Endothelial cell (in vitro differentiated cells): ENCODE results near the gene ALK. TPM values are rescaled to one million over a fixed set of nuclear protein-coding genes. Genes with fewer than 3 reads are reported as not detected.

Experiments
- DNase-seq: peaks from one replicate; pipeline ENCODE4 v3.0.0; 2021; ENCODE audit warnings: low spot score
- H3K27ac Mint-ChIP-seq: one replicate; pipeline ENCODE4 v1.8.0; 2021; ENCODE audit warnings: mixed read lengths, inconsistent platforms; ENCODE audit not compliant: unreplicated experiment
- H3K27me3 Mint-ChIP-seq: one replicate; pipeline ENCODE4 v1.8.0; 2021; ENCODE audit warnings: mild to moderate bottlenecking, moderate library complexity, mixed read lengths, inconsistent platforms; ENCODE audit not compliant: unreplicated experiment
- H3K36me3 Mint-ChIP-seq: one replicate; pipeline ENCODE4 v1.8.0; 2021; ENCODE audit warnings: mild to moderate bottlenecking, low read depth, mixed read lengths, inconsistent platforms; ENCODE audit not compliant: unreplicated experiment
- H3K4me1 Mint-ChIP-seq: one replicate; pipeline ENCODE4 v1.8.0; 2021; ENCODE audit warnings: mild to moderate bottlenecking, mixed read lengths, inconsistent platforms; ENCODE audit not compliant: unreplicated experiment
- H3K4me3 Mint-ChIP-seq: one replicate; pipeline ENCODE4 v1.8.0; 2021; ENCODE audit warnings: mild to moderate bottlenecking, mixed read lengths, inconsistent platforms; ENCODE audit not compliant: unreplicated experiment
- H3K9me3 Mint-ChIP-seq: one replicate; pipeline ENCODE4 v1.8.0; 2021; ENCODE audit warnings: mixed read lengths, inconsistent platforms; ENCODE audit not compliant: unreplicated experiment
- CTCF ChIP-seq: fragments of 200-600 bp; sonication (generic); IDR thresholded peaks from one replicate; pipeline ENCODE4 v1.5.0; 2021; ENCODE audit warnings: antibody characterized with exemption; ENCODE audit not compliant: unreplicated experiment
- total RNA-seq: library from RNA; stranded (reverse); fragmentation: NEBNext Ultra II Directional; extraction: Animal tissue kit (Norgen Biotek cat#: 25700); gene quantifications from one replicate; pipeline ENCODE4 v1.2.1, GENCODE V29; 2021; ENCODE audit not compliant: unreplicated experiment

ALK gene
- total RNA-seq, 1 donor from 2014 or later: 0.05 TPM

- peaks cover 2% of the 10 kb centered on the region for H3K27me3 Mint-ChIP-seq
- no peak overlapping the region for H3K4me3 Mint-ChIP-seq
- H3K36me3 Mint-ChIP-seq: no peaks in the 10 kb centered on the region
- no peak for TF ChIP-seq CTCF
- H3K4me1 Mint-ChIP-seq: no peaks in the 10 kb centered on the region
- H3K9me3 Mint-ChIP-seq: no peaks in the 10 kb centered on the region
- H3K27ac Mint-ChIP-seq: no peak overlapping the region
- DNase-seq: no peak
Observed at GRCh38 chr2:29657674-29658073, 263.7 kb downstream of the ALK start.

- no peaks in the 10 kb centered on the region for H3K4me1 Mint-ChIP-seq
- H3K9me3 Mint-ChIP-seq: no peaks in the 10 kb centered on the region
- no peak overlapping the region for H3K4me3 Mint-ChIP-seq
- no peak overlapping the region for H3K27ac Mint-ChIP-seq
- H3K27me3 Mint-ChIP-seq: peaks cover 2% of the 10 kb centered on the region
- DNase-seq: no peak
- no peak for TF ChIP-seq CTCF
- H3K36me3 Mint-ChIP-seq: no peaks in the 10 kb centered on the region
Observed at GRCh38 chr2:29655391-29656086, 265.8 kb downstream of the ALK start.

GRCh38 chr2:29650631-29651097 lies 270.7 kb downstream of the ALK start:
- Mint-ChIP-seq H3K27me3 (peaks cover 2% of the 10 kb centered on the region), H3K4me1 (no peaks in the 10 kb centered on the region), H3K9me3 (no peaks in the 10 kb centered on the region), H3K36me3 (peaks cover 4% of the 10 kb centered on the region), H3K4me3 (no peak overlapping the region), H3K27ac (no peak overlapping the region)
- no peak for TF ChIP-seq CTCF
- no peak for DNase-seq

- Mint-ChIP-seq H3K27me3 (no peaks in the 10 kb centered on the region), H3K4me3 (no peak overlapping the region), H3K4me1 (no peaks in the 10 kb centered on the region), H3K27ac (no peak overlapping the region), H3K36me3 (peaks cover 4% of the 10 kb centered on the region), H3K9me3 (no peaks in the 10 kb centered on the region)
- peak; percentile 18 for TF ChIP-seq CTCF
- no peak for DNase-seq
Observed at GRCh38 chr2:29644949-29645348, 276.4 kb downstream of the ALK start.

- no peaks in the 10 kb centered on the region for H3K27me3 Mint-ChIP-seq
- H3K4me1 Mint-ChIP-seq: no peaks in the 10 kb centered on the region
- H3K36me3 Mint-ChIP-seq: no peaks in the 10 kb centered on the region
- no peaks in the 10 kb centered on the region for H3K9me3 Mint-ChIP-seq
- no peak overlapping the region for H3K27ac Mint-ChIP-seq
- DNase-seq: no peak
- no peak for TF ChIP-seq CTCF
- no peak overlapping the region for H3K4me3 Mint-ChIP-seq
Observed at GRCh38 chr2:29643196-29643595, 278.2 kb downstream of the ALK start.
